SHP77 (cell line): Measurements from ENCODE around the gene EVL.

Source experiments
- DNase-seq, 2 experiments: peaks; one replicate each; lab custom pipeline; 2025; lab: John Stamatoyannopoulos, UW

EVL gene

GRCh38 chr14:100131181-100131580, 66.0 kb downstream of the EVL start:
- no peak for DNase-seq

- DNase-seq = no peak
Measured at GRCh38 chr14:100132161-100132902, 67.1 kb downstream of the EVL start.

- DNase-seq = no peak
Measured at GRCh38 chr14:100132903-100133510, 67.8 kb downstream of the EVL start.

GRCh38 chr14:100134586-100134985, 69.4 kb downstream of the EVL start:
- no peak for DNase-seq

- DNase-seq = no peak
Measured at GRCh38 chr14:100135073-100135472, 69.9 kb downstream of the EVL start.

GRCh38 chr14:100135784-100136183, 70.6 kb downstream of the EVL start:
- no peak for DNase-seq

- no peak for DNase-seq
Measured at GRCh38 chr14:100137173-100137572, 72.0 kb downstream of the EVL start.

GRCh38 chr14:100138082-100138787, 73.0 kb downstream of the EVL start:
- DNase-seq = no peak

- DNase-seq = no peak
Measured at GRCh38 chr14:100138955-100139354, 73.7 kb downstream of the EVL start.

- peak in 1 of 2 experiments; percentile 16 for DNase-seq
Measured at GRCh38 chr14:100140452-100141078, 75.3 kb downstream of the EVL start.

GRCh38 chr14:100141098-100141497, 75.9 kb downstream of the EVL start:
- no peak for DNase-seq

- DNase-seq = no peak
Measured at GRCh38 chr14:100142073-100143040, 77.1 kb downstream of the EVL start.

GRCh38 chr14:100143523-100143922, 78.3 kb downstream of the EVL start:
- DNase-seq = no peak

GRCh38 chr14:100143934-100144333, 78.7 kb downstream of the EVL start:
- no peak for DNase-seq

- DNase-seq = no peak
Measured at GRCh38 chr14:100144645-100144995, 79.4 kb downstream of the EVL start.

- no peak for DNase-seq
Measured at GRCh38 chr14:100144996-100145646, 79.9 kb downstream of the EVL start.

- no peak for DNase-seq
Measured at GRCh38 chr14:100145682-100146464, 80.7 kb downstream of the EVL start.

- DNase-seq = no peak
Measured at GRCh38 chr14:100146531-100147091, 81.4 kb downstream of the EVL start.

- DNase-seq = no peak
Measured at GRCh38 chr14:100147181-100147631, 82.0 kb downstream of the EVL start.
